HEK293 (cell line): ENCODE results near the gene ZXDC.

Experiments
- CTCF ChIA-PET: fragments of 350-600 bp; formaldehyde crosslinking; extraction: SDS; loops from one replicate; lab custom pipeline; 2021; ENCODE audit warnings: antibody characterized with exemption; lab: Yijun Ruan, JAX
- POLR2A ChIA-PET: fragments of 300-600 bp; formaldehyde crosslinking; extraction: SDS; loops from one replicate; lab custom pipeline; 2020; ENCODE audit warnings: antibody characterized with exemption, inconsistent platforms; lab: Yijun Ruan, JAX
- H3K27ac ChIP-seq: fragments of 200-500 bp; sonication (Bioruptor generic); 2 replicates; pipeline ENCODE4 v1.5.1; 2014; ENCODE audit warnings: low read depth, low read length, control low read depth, inconsistent platforms; ENCODE audit errors: extremely low read depth
- H3K36me3 ChIP-seq, 2 experiments: fragments of 200-500 bp in 1 of 2; sonication (Bioruptor generic) in 1 of 2; 1 replicate in 1 of 2; 2 replicates in 1 of 2; pipeline ENCODE4 v1.5.1; 2014 to 2017; ENCODE audit warnings: inconsistent platforms in 2 of 2, low read length in 2 of 2; ENCODE audit not compliant: control insufficient read depth in 2 of 2, insufficient read depth in 1 of 2
- H3K4me1 ChIP-seq: fragments of 200-500 bp; sonication (Bioruptor generic); 2 replicates; pipeline ENCODE4 v1.5.1; 2014; ENCODE audit warnings: mild to moderate bottlenecking, low read length, inconsistent platforms; ENCODE audit not compliant: control insufficient read depth, insufficient read depth
- H3K4me3 ChIP-seq: 2 replicates; pipeline ENCODE4 v1.5.1; 2011; ENCODE audit warnings: low read depth, mild to moderate bottlenecking, control low read depth, low read length, moderate library complexity
- H3K9me3 ChIP-seq: fragments of 200-500 bp; sonication (Bioruptor generic); 2 replicates; pipeline ENCODE4 v1.5.1; 2014; ENCODE audit warnings: low read depth, low read length, inconsistent platforms; ENCODE audit not compliant: control insufficient read depth, insufficient read depth
- EGR2 ChIP-seq: fragments of 450-650 bp; formaldehyde crosslinking; IDR thresholded peaks from 2 replicates; pipeline ENCODE4 v1.5.1; 2016; ENCODE audit warnings: low read depth, missing biosample characterization, missing genetic modification characterization
- HIC1 ChIP-seq: fragments of 450-650 bp; formaldehyde crosslinking; IDR thresholded peaks from 2 replicates; pipeline ENCODE4 v1.5.1; 2016; ENCODE audit warnings: missing biosample characterization, missing genetic modification characterization
- KLF10 ChIP-seq: fragments of 450-650 bp; IDR thresholded peaks from 2 replicates; pipeline ENCODE4 v1.5.1; 2018; ENCODE audit warnings: missing biosample characterization, mild to moderate bottlenecking, missing genetic modification characterization
- KLF16 ChIP-seq: fragments of 450-650 bp; formaldehyde crosslinking; IDR thresholded peaks from 2 replicates; pipeline ENCODE4 v1.5.1; 2017; ENCODE audit warnings: missing biosample characterization, missing genetic modification characterization
- KLF8 ChIP-seq: fragments of 450-650 bp; formaldehyde crosslinking; IDR thresholded peaks from 2 replicates; pipeline ENCODE4 v1.5.1; 2016; ENCODE audit warnings: missing biosample characterization, missing genetic modification characterization
- KLF9 ChIP-seq: fragments of 450-650 bp; formaldehyde crosslinking; IDR thresholded peaks from 2 replicates; pipeline ENCODE4 v1.5.1; 2016; ENCODE audit warnings: missing biosample characterization, missing genetic modification characterization, low read depth
- MEIS1 ChIP-seq: sonication (generic); formaldehyde crosslinking; IDR thresholded peaks from 2 replicates; pipeline ENCODE4 v1.8.1; 2022; ENCODE audit warnings: missing genetic modification reagents, mild to moderate bottlenecking, borderline replicate concordance
- MYNN ChIP-seq: fragments of 450-650 bp; formaldehyde crosslinking; IDR thresholded peaks from 2 replicates; pipeline ENCODE4 v1.5.1; 2016; ENCODE audit warnings: missing biosample characterization, missing genetic modification characterization, borderline replicate concordance
- PRDM10 ChIP-seq: fragments of 450-650 bp; formaldehyde crosslinking; IDR thresholded peaks from 2 replicates; pipeline ENCODE4 v1.5.1; 2016; ENCODE audit warnings: missing biosample characterization, missing genetic modification characterization
- SP7 ChIP-seq: fragments of 450-650 bp; formaldehyde crosslinking; IDR thresholded peaks from 2 replicates; pipeline ENCODE4 v1.5.1; 2016; ENCODE audit warnings: missing biosample characterization, missing genetic modification characterization
- YY1 ChIP-seq: fragments of 450-650 bp; formaldehyde crosslinking; IDR thresholded peaks from 2 replicates; pipeline ENCODE4 v1.5.1; 2018; ENCODE audit warnings: missing biosample characterization, missing genetic modification characterization
- ZBTB11 ChIP-seq: fragments of 450-650 bp; formaldehyde crosslinking; conservative IDR thresholded peaks from 2 replicates; pipeline ENCODE4 v1.5.1; 2016; ENCODE audit warnings: low read depth, missing biosample characterization, missing genetic modification characterization
- ZBTB26 ChIP-seq: fragments of 450-650 bp; formaldehyde crosslinking; optimal IDR thresholded peaks from 2 replicates; pipeline ENCODE3; 2016; ENCODE audit warnings: missing biosample characterization, mild to moderate bottlenecking, missing genetic modification characterization
- ZBTB44 ChIP-seq: fragments of 450-650 bp; IDR thresholded peaks from 2 replicates; pipeline ENCODE4 v1.5.1; 2018; ENCODE audit warnings: missing biosample characterization, mild to moderate bottlenecking, missing genetic modification characterization
- ZBTB8A ChIP-seq: fragments of 450-650 bp; formaldehyde crosslinking; IDR thresholded peaks from 2 replicates; pipeline ENCODE4 v1.5.1; 2016; ENCODE audit warnings: missing biosample characterization, missing genetic modification characterization
- ZFHX2 ChIP-seq: fragments of 450-650 bp; formaldehyde crosslinking; conservative IDR thresholded peaks from 2 replicates; pipeline ENCODE4 v1.5.1; 2016; ENCODE audit warnings: missing biosample characterization, missing genetic modification characterization
- ZNF10 ChIP-seq: fragments of 450-650 bp; formaldehyde crosslinking; IDR thresholded peaks from 2 replicates; pipeline ENCODE4 v1.5.1; 2017; ENCODE audit warnings: missing biosample characterization, missing genetic modification characterization
- ZNF16 ChIP-seq: fragments of 450-650 bp; formaldehyde crosslinking; IDR thresholded peaks from 2 replicates; pipeline ENCODE4 v1.5.1; 2016; ENCODE audit warnings: low read depth, missing biosample characterization, missing genetic modification characterization
- ZNF19 ChIP-seq: fragments of 450-650 bp; formaldehyde crosslinking; IDR thresholded peaks from 2 replicates; pipeline ENCODE4; 2016; ENCODE audit warnings: missing biosample characterization, missing genetic modification characterization, low read depth
- ZNF324 ChIP-seq: fragments of 450-650 bp; formaldehyde crosslinking; IDR thresholded peaks from 2 replicates; pipeline ENCODE4 v1.5.1; 2016; ENCODE audit warnings: missing biosample characterization, missing genetic modification characterization
- ZNF341 ChIP-seq: fragments of 450-650 bp; formaldehyde crosslinking; IDR thresholded peaks from 2 replicates; pipeline ENCODE4; 2016; ENCODE audit warnings: low read depth, missing biosample characterization, missing genetic modification characterization
- ZNF362 ChIP-seq: fragments of 450-650 bp; formaldehyde crosslinking; IDR thresholded peaks from 2 replicates; pipeline ENCODE4 v1.5.1; 2016; ENCODE audit warnings: missing biosample characterization, missing genetic modification characterization
- ZNF404 ChIP-seq: fragments of 450-650 bp; formaldehyde crosslinking; IDR thresholded peaks from 2 replicates; pipeline ENCODE4 v1.5.1; 2017; ENCODE audit warnings: missing biosample characterization, missing genetic modification characterization
- ZNF558 ChIP-seq: fragments of 450-650 bp; formaldehyde crosslinking; IDR thresholded peaks from 2 replicates; pipeline ENCODE4 v1.5.1; 2016; ENCODE audit warnings: missing biosample characterization, missing genetic modification characterization
- ZNF585B ChIP-seq: fragments of 450-650 bp; formaldehyde crosslinking; IDR thresholded peaks from 2 replicates; pipeline ENCODE4 v1.5.1; 2016; ENCODE audit warnings: missing biosample characterization, missing genetic modification characterization
- ZNF776 ChIP-seq: fragments of 450-650 bp; formaldehyde crosslinking; IDR thresholded peaks from 2 replicates; pipeline ENCODE4 v1.5.0; 2017; ENCODE audit warnings: missing biosample characterization, missing genetic modification characterization, borderline replicate concordance

Gene ZXDC

GRCh38 chr3:126450744-126451143 lies 24.9 kb downstream of the ZXDC start (continued):
- TF ChIP-seq HIC1 (tag by site-specific recombination) (no peak), ZNF362 (no peak), ZBTB26 (no peak), KLF9 (tag by site-specific recombination) (no peak), KLF16 (tag by site-specific recombination) (no peak), MYNN (tag by site-specific recombination) (no peak), ZNF776 (no peak), ZNF19 (no peak), ZNF16 (tag by site-specific recombination) (no peak), PRDM10 (tag by site-specific recombination) (no peak)

GRCh38 chr3:126450219-126450618 lies 25.5 kb downstream of the ZXDC start:
- CTCF ChIA-PET, result no interaction called here
- no peak overlapping the region for H3K4me3 ChIP-seq
- peaks cover 5 to 84% of the 10 kb centered on the region in 2 experiments; a peak in 2 of 3 replicates for H3K36me3 ChIP-seq
- no peaks in the 10 kb centered on the region for H3K9me3 ChIP-seq
- no peaks in the 10 kb centered on the region for H3K4me1 ChIP-seq
- H3K27ac ChIP-seq, result no peak overlapping the region
- POLR2A ChIA-PET, result no interaction called here
- no peak for TF ChIP-seq ZBTB8A (tag by site-specific recombination)
- TF ChIP-seq KLF8 (tag by site-specific recombination), result no peak
- TF ChIP-seq ZFHX2 (tag by site-specific recombination), result no peak
- TF ChIP-seq KLF10, result no peak
- no peak for TF ChIP-seq ZBTB11 (tag by site-specific recombination)
- TF ChIP-seq ZNF585B (tag by site-specific recombination), result no peak
- no peak for TF ChIP-seq SP7 (tag by site-specific recombination)
- no peak for TF ChIP-seq ZNF404 (tag by site-specific recombination)
- no peak for TF ChIP-seq ZNF558 (tag by site-specific recombination)
- no peak for TF ChIP-seq ZNF341 (tag by site-specific recombination)
- no peak for TF ChIP-seq ZNF324 (tag by site-specific recombination)
- no peak for TF ChIP-seq ZNF10
- TF ChIP-seq ZBTB44 (tag by site-specific recombination), result no peak
- TF ChIP-seq MEIS1 (CRISPR knock-in tag), result no peak
- TF ChIP-seq YY1 (tag by site-specific recombination), result no peak
- TF ChIP-seq EGR2 (tag by site-specific recombination), result no peak
